ENCODE measurements around the gene NT5C1B.

NT5C1B gene

GRCh38 chr2:18593496-18593895 lies 4.1 kb upstream of the NT5C1B start:
- TF ChIP-seq POLR2A (IDR thresholded peaks at IDR 0.05; ENCODE audit: extremely low read depth, insufficient read length), result no peak
- TF ChIP-seq MAX (IDR thresholded peaks at IDR 0.05; ENCODE audit: low read depth, low read length), result no peak
- no peak for TF ChIP-seq CTCF (IDR thresholded peaks at IDR 0.05; ENCODE audit: low read depth, low read length)
- no peak for TF ChIP-seq MYC (IDR thresholded peaks at IDR 0.05; ENCODE audit: low read depth, low read length)
- H3K4me3 ChIP-seq (ENCODE audit: low read depth, low read length), result no peak overlapping the region
- DNase-seq (ENCODE audit: low read depth), result no peak

GRCh38 chr2:18592372-18592771 lies 3.0 kb upstream of the NT5C1B start:
- TF ChIP-seq POLR2A (IDR thresholded peaks at IDR 0.05; ENCODE audit: extremely low read depth, insufficient read length) (no peak), MAX (IDR thresholded peaks at IDR 0.05; ENCODE audit: low read depth, low read length) (no peak), CTCF (IDR thresholded peaks at IDR 0.05; ENCODE audit: low read depth, low read length) (no peak), MYC (IDR thresholded peaks at IDR 0.05; ENCODE audit: low read depth, low read length) (no peak)
- no peak for DNase-seq (ENCODE audit: low read depth)
- no peak overlapping the region for H3K4me3 ChIP-seq (ENCODE audit: low read depth, low read length)

- H3K4me3 ChIP-seq (ENCODE audit: low read depth, low read length), result no peak overlapping the region
- no peak for TF ChIP-seq CTCF (IDR thresholded peaks at IDR 0.05; ENCODE audit: low read depth, low read length)
- TF ChIP-seq MAX (IDR thresholded peaks at IDR 0.05; ENCODE audit: low read depth, low read length), result no peak
- no peak for TF ChIP-seq POLR2A (IDR thresholded peaks at IDR 0.05; ENCODE audit: extremely low read depth, insufficient read length)
- TF ChIP-seq MYC (IDR thresholded peaks at IDR 0.05; ENCODE audit: low read depth, low read length), result no peak
- no peak for DNase-seq (ENCODE audit: low read depth)
These were observed 567 bp downstream of the NT5C1B start for GRCh38 chr2:18588802-18589201.

GRCh38 chr2:18588049-18588448 lies 1.3 kb downstream of the NT5C1B start:
- DNase-seq (ENCODE audit: low read depth), result no peak
- no peak overlapping the region for H3K4me3 ChIP-seq (ENCODE audit: low read depth, low read length)
- TF ChIP-seq CTCF (IDR thresholded peaks at IDR 0.05; ENCODE audit: low read depth, low read length), result no peak
- TF ChIP-seq POLR2A (IDR thresholded peaks at IDR 0.05; ENCODE audit: extremely low read depth, insufficient read length), result no peak
- TF ChIP-seq MYC (IDR thresholded peaks at IDR 0.05; ENCODE audit: low read depth, low read length), result no peak
- TF ChIP-seq MAX (IDR thresholded peaks at IDR 0.05; ENCODE audit: low read depth, low read length), result no peak

GRCh38 chr2:18585526-18585925 lies 3.8 kb downstream of the NT5C1B start:
- DNase-seq (ENCODE audit: low read depth), result no peak
- H3K4me3 ChIP-seq (ENCODE audit: low read depth, low read length), result no peak overlapping the region
- TF ChIP-seq MYC (IDR thresholded peaks at IDR 0.05; ENCODE audit: low read depth, low read length), result no peak
- no peak for TF ChIP-seq POLR2A (IDR thresholded peaks at IDR 0.05; ENCODE audit: extremely low read depth, insufficient read length)
- no peak for TF ChIP-seq CTCF (IDR thresholded peaks at IDR 0.05; ENCODE audit: low read depth, low read length)
- no peak for TF ChIP-seq MAX (IDR thresholded peaks at IDR 0.05; ENCODE audit: low read depth, low read length)

- H3K4me3 ChIP-seq (ENCODE audit: low read depth, low read length), result no peak overlapping the region
- DNase-seq (ENCODE audit: low read depth), result no peak
- no peak for TF ChIP-seq POLR2A (IDR thresholded peaks at IDR 0.05; ENCODE audit: extremely low read depth, insufficient read length)
- no peak for TF ChIP-seq MYC (IDR thresholded peaks at IDR 0.05; ENCODE audit: low read depth, low read length)
- no peak for TF ChIP-seq CTCF (IDR thresholded peaks at IDR 0.05; ENCODE audit: low read depth, low read length)
- TF ChIP-seq MAX (IDR thresholded peaks at IDR 0.05; ENCODE audit: low read depth, low read length), result no peak
These were observed 4.8 kb downstream of the NT5C1B start for GRCh38 chr2:18584608-18584954.

All from NB4 (cell line).